Smooth muscle cell (in vitro differentiated cells): ENCODE measurements around the gene MYLIP. TPM values are rescaled to one million over a fixed set of nuclear protein-coding genes. Genes with fewer than 3 reads are reported as not detected.

ENCODE experiments used
- DNase-seq: peaks from one replicate; lab custom pipeline; 2025; ENCODE audit not compliant: unreplicated experiment; lab: John Stamatoyannopoulos, UW
- H2AFZ ChIP-seq: fragments of 200-600 bp; sonication (generic); 2 replicates; pipeline ENCODE4 v1.6.0; 2016; ENCODE audit warnings: antibody characterized with exemption, low read depth, mild to moderate bottlenecking
- H3F3A ChIP-seq: fragments of 200-600 bp; sonication (generic); 2 replicates; pipeline ENCODE4 v1.6.0; 2017; ENCODE audit warnings: antibody characterized with exemption, low read depth
- H3K27ac ChIP-seq: fragments of 200-600 bp; sonication (generic); 2 replicates; pipeline ENCODE4 v1.5.1; 2016; ENCODE audit warnings: low read depth, mild to moderate bottlenecking
- H3K27me3 ChIP-seq: fragments of 200-600 bp; sonication (generic); 2 replicates; pipeline ENCODE4 v1.6.1; 2016; ENCODE audit warnings: low read depth, mild to moderate bottlenecking
- H3K36me3 ChIP-seq: fragments of 200-600 bp; sonication (generic); 2 replicates; pipeline ENCODE4 v1.5.1; 2016; ENCODE audit warnings: low read depth
- H3K4me1 ChIP-seq: fragments of 200-600 bp; sonication (generic); 2 replicates; pipeline ENCODE4 v1.5.1; 2016; ENCODE audit warnings: low read depth
- H3K4me2 ChIP-seq: fragments of 200-600 bp; sonication (generic); 2 replicates; pipeline ENCODE4 v1.6.0; 2016; ENCODE audit warnings: mild to moderate bottlenecking
- H3K4me3 ChIP-seq: fragments of 200-600 bp; sonication (generic); 2 replicates; pipeline ENCODE4 v1.5.1; 2016; ENCODE audit warnings: mild to moderate bottlenecking
- H3K79me2 ChIP-seq: fragments of 200-600 bp; sonication (generic); 2 replicates; pipeline ENCODE4 v1.6.0; 2016; ENCODE audit warnings: low read depth, mild to moderate bottlenecking
- H3K9ac ChIP-seq: fragments of 200-600 bp; sonication (generic); 2 replicates; pipeline ENCODE4 v1.6.0; 2016; ENCODE audit warnings: low read depth
- H3K9me3 ChIP-seq: fragments of 200-600 bp; sonication (generic); replicated peaks from 2 replicates; pipeline ENCODE4 v1.5.1; 2016; ENCODE audit warnings: low read depth
- H4K20me1 ChIP-seq: fragments of 200-600 bp; sonication (generic); 2 replicates; pipeline ENCODE4 v1.6.0; 2016; ENCODE audit warnings: low read depth
- WGBS: methylation state at CpG from one replicate; pipeline ENCODE4 v1.1.7; 2016; ENCODE audit warnings: low lambda C conversion rate; 5-methylcytosine and 5-hydroxymethylcytosine counted together
- polyA plus RNA-seq: library from polyadenylated mRNA; unstranded; fragments of >200 nt; fragmentation: Nextera tagmentation; extraction: Ambion mirVana; gene quantifications from 2 replicates; pipeline ENCODE4 v1.2.1, GENCODE V29; 2016
- total RNA-seq: library from RNA; depleted of rRNA; stranded (reverse); fragments of >200 nt; gene quantifications from 2 replicates; pipeline ENCODE4 v1.2.3, GENCODE V29; 2014
- TF ChIP-seq, protein P1 (sequence below): fragments of 200-600 bp; sonication (generic); IDR thresholded peaks from 2 replicates; pipeline ENCODE4 v1.5.1; 2017; ENCODE audit warnings: borderline replicate concordance, mild to moderate bottlenecking, antibody characterized with exemption; ENCODE audit not compliant: insufficient read depth, poor library complexity, severe bottlenecking

The MYLIP gene
- total and polyA plus RNA-seq, 2 experiments from 2014 or later = 25.0 to 29.9 TPM

GRCh38 chr6:16102208-16102607 lies 26.7 kb upstream of the MYLIP start:
- H3K36me3 ChIP-seq = no peaks in the 10 kb centered on the region
- no peaks in the 10 kb centered on the region for H3K4me1 ChIP-seq
- no peak overlapping the region for H2AFZ ChIP-seq
- H3K27me3 ChIP-seq = no peaks in the 10 kb centered on the region
- no peaks in the 10 kb centered on the region for H3K79me2 ChIP-seq
- DNase-seq = no peak
- no peak overlapping the region for H3K9ac ChIP-seq
- H3K27ac ChIP-seq = no peak overlapping the region
- no peak overlapping the region for H3K4me2 ChIP-seq
- H3K9me3 ChIP-seq = no peaks in the 10 kb centered on the region
- H3F3A ChIP-seq = no peaks in the 10 kb centered on the region
- no peak overlapping the region for H3K4me3 ChIP-seq
- WGBS = 74% methylated on average over 3 of the region's 3 CpGs
- TF ChIP-seq, protein P1, sequence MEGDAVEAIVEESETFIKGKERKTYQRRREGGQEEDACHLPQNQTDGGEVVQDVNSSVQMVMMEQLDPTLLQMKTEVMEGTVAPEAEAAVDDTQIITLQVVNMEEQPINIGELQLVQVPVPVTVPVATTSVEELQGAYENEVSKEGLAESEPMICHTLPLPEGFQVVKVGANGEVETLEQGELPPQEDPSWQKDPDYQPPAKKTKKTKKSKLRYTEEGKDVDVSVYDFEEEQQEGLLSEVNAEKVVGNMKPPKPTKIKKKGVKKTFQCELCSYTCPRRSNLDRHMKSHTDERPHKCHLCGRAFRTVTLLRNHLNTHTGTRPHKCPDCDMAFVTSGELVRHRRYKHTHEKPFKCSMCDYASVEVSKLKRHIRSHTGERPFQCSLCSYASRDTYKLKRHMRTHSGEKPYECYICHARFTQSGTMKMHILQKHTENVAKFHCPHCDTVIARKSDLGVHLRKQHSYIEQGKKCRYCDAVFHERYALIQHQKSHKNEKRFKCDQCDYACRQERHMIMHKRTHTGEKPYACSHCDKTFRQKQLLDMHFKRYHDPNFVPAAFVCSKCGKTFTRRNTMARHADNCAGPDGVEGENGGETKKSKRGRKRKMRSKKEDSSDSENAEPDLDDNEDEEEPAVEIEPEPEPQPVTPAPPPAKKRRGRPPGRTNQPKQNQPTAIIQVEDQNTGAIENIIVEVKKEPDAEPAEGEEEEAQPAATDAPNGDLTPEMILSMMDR = no peak
- no peaks in the 10 kb centered on the region for H4K20me1 ChIP-seq

DNA sequence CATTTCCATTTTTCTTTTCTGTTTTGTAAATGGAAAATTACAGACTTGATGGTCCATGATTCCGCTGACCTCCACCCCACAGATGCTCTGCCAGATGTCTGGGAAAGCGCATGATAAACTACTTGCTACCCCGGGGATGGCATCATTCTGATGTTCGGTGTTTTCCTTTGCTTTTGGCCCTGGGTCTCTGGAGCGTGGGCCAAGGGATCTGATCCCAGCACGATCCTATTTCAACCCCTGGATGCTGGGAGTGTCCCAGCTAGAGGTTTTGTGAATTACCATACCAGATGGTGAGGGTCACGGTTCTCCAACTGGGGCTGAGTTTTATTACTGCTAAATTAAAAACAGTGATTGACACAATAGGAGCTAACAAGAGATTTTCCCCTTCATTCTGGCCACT lies 25.2 kb upstream of the MYLIP start:
- Histone ChIP-seq H3K27me3 (no peaks in the 10 kb centered on the region), H3K36me3 (no peaks in the 10 kb centered on the region), H3K9ac (no peak overlapping the region), H3K9me3 (no peaks in the 10 kb centered on the region), H3K27ac (no peak overlapping the region), H3F3A (no peaks in the 10 kb centered on the region), H3K4me2 (no peak overlapping the region), H4K20me1 (no peaks in the 10 kb centered on the region), H3K79me2 (no peaks in the 10 kb centered on the region), H3K4me3 (no peak overlapping the region), H2AFZ (no peak overlapping the region), H3K4me1 (no peaks in the 10 kb centered on the region)
- TF ChIP-seq, protein P1 = no peak
- 98% methylated on average over 7 of the region's 7 CpGs for WGBS
- DNase-seq = no peak

GRCh38 chr6:16104624-16105433 lies 24.1 kb upstream of the MYLIP start:
- H3K9me3 ChIP-seq = no peaks in the 10 kb centered on the region
- H3K27ac ChIP-seq = no peak overlapping the region
- no peak overlapping the region for H3K9ac ChIP-seq
- TF ChIP-seq, protein P1 = no peak
- no peaks in the 10 kb centered on the region for H3K4me1 ChIP-seq
- H3K4me3 ChIP-seq = no peak overlapping the region
- H3K79me2 ChIP-seq = no peaks in the 10 kb centered on the region
- no peaks in the 10 kb centered on the region for H3F3A ChIP-seq
- no peak for DNase-seq
- H4K20me1 ChIP-seq = no peaks in the 10 kb centered on the region
- H3K36me3 ChIP-seq = no peaks in the 10 kb centered on the region
- no peak overlapping the region for H2AFZ ChIP-seq
- 92% methylated on average over 12 of the region's 12 CpGs for WGBS
- H3K27me3 ChIP-seq = no peaks in the 10 kb centered on the region
- no peak overlapping the region for H3K4me2 ChIP-seq

- H3K4me3 ChIP-seq = no peak overlapping the region
These were observed 23.0 kb upstream of the MYLIP start for GRCh38 chr6:16105854-16106253.

More at GRCh38 chr6:16105854-16106253, 23.0 kb upstream of the MYLIP start:
- no peaks in the 10 kb centered on the region for H3K4me1 ChIP-seq
- 37% methylated on average over 4 of the region's 4 CpGs for WGBS
- no peak overlapping the region for H3K9ac ChIP-seq
- peak overlapping the region; percentile 43 for H3K27ac ChIP-seq
- H3K79me2 ChIP-seq = no peaks in the 10 kb centered on the region
- peak overlapping the region; percentile 9 for H2AFZ ChIP-seq
- no peaks in the 10 kb centered on the region for H3K27me3 ChIP-seq
- no peaks in the 10 kb centered on the region for H4K20me1 ChIP-seq
- no peaks in the 10 kb centered on the region for H3K9me3 ChIP-seq
- no peaks in the 10 kb centered on the region for H3F3A ChIP-seq
- no peak for DNase-seq
- TF ChIP-seq, protein P1 = no peak
- H3K4me2 ChIP-seq = peak overlapping the region; percentile 31
- H3K36me3 ChIP-seq = no peaks in the 10 kb centered on the region
